ENCODE data around the gene EML6. TPM values are rescaled to one million over a fixed set of nuclear protein-coding genes. Genes with fewer than 3 reads are reported as not detected.

The EML6 gene
- total and polyA plus RNA-seq, 2 of the 8 experiments (the other 6 are each of a cell fraction or from before 2014, with no cell fraction given) = 1.2 to 1.6 TPM

GRCh38 chr2:54836477-54836876 lies 113.0 kb downstream of the EML6 start:
- H3K79me1 ChIP-seq (ENCODE audit: low read depth, low read length) = no peaks in the 10 kb centered on the region
- CTCF ChIA-PET (ENCODE audit: partially characterized antibody) = interaction anchor here (1.4 to 2.1 kb wide), 3 partner anchors 38 to 79 kb away, joined by 3 to 8 read pairs (median 4); no protein-coding TSS in a partner anchor
- H3K14ac ChIP-seq (ENCODE audit: insufficient read length) = no peak overlapping the region
- no peak for TF ChIP-seq TBP (IDR thresholded peaks at IDR 0.05; ENCODE audit: low read depth, low read length)
- TF ChIP-seq SP4 (IDR thresholded peaks at IDR 0.05; ENCODE audit: low read length) = no peak
- TF ChIP-seq ASH2L (IDR thresholded peaks at IDR 0.05; ENCODE audit: low read length) = no peak
- no peak for TF ChIP-seq TAF7 (optimal IDR thresholded peaks at IDR 0.05; ENCODE audit: borderline replicate concordance, low read depth, low read length)
- TF ChIP-seq, protein P1, sequence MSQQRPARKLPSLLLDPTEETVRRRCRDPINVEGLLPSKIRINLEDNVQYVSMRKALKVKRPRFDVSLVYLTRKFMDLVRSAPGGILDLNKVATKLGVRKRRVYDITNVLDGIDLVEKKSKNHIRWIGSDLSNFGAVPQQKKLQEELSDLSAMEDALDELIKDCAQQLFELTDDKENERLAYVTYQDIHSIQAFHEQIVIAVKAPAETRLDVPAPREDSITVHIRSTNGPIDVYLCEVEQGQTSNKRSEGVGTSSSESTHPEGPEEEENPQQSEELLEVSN (IDR thresholded peaks at IDR 0.05) = no peak
- no peak for TF ChIP-seq SIRT6 (IDR thresholded peaks at IDR 0.05; ENCODE audit: low read length)
- H3K4me2 ChIP-seq (ENCODE audit: insufficient read depth in 1 of 2, low read depth in 2 of 2, low read length in 2 of 2) = no peak overlapping the region
- H3K4ac ChIP-seq (replicated peaks; ENCODE audit: insufficient read length, low read depth, low read length) = no peak overlapping the region
- H2BK120ac ChIP-seq (replicated peaks; ENCODE audit: low read depth, low read length) = no peak overlapping the region
- H4K8ac ChIP-seq (ENCODE audit: extremely low read depth, insufficient read depth, low read length) = no peak overlapping the region
- H3K23me2 ChIP-seq (ENCODE audit: low read depth, low read length) = no peaks in the 10 kb centered on the region
- H3K18ac ChIP-seq (ENCODE audit: extremely low read depth, low read length) = no peak overlapping the region
- no peaks in the 10 kb centered on the region for H3K9me3 ChIP-seq (ENCODE audit: insufficient read depth in 2 of 2, low read depth in 1 of 2, low read length in 1 of 2)
- no peak overlapping the region for H2BK15ac ChIP-seq (ENCODE audit: low read length)
- no peak overlapping the region for H3K9ac ChIP-seq (replicated peaks in 1 of 4; ENCODE audit: extremely low read depth in 1 of 4, low read depth in 3 of 4, low read length in 3 of 4)
- WGBS, 2 experiments (ENCODE audit: extremely low coverage in 1 of 2, insufficient coverage in 1 of 2, insufficient read length in 1 of 2, insufficient replicate concordance in 2 of 2, low coverage in 1 of 2, low lambda C conversion rate in 2 of 2, missing lambda C conversion rate in 1 of 2) = 88% methylated on average over 4 of the region's 4 CpGs; no CpG with 5 or more reads in 1 of the 2 experiments
- no peak overlapping the region for H2BK12ac ChIP-seq (ENCODE audit: low read depth, low read length)
- H3K23ac ChIP-seq (ENCODE audit: insufficient read length) = no peak overlapping the region
- H2BK20ac ChIP-seq (ENCODE audit: low read length) = no peak overlapping the region
- no peak overlapping the region for H4K91ac ChIP-seq (replicated peaks; ENCODE audit: insufficient read length, low read length)
- H3K36me3 ChIP-seq (ENCODE audit: control insufficient read depth in 2 of 4, insufficient read depth in 4 of 4, low read length in 3 of 4) = no peaks in the 10 kb centered on the region
- H4K5ac ChIP-seq (ENCODE audit: insufficient read length, low read depth, low read length) = no peak overlapping the region
- no peaks in the 10 kb centered on the region for H3K4me1 ChIP-seq (replicated peaks in 1 of 4; ENCODE audit: control insufficient read depth in 3 of 4, insufficient read depth in 4 of 4, low read length in 3 of 4)
- no peak overlapping the region for H2AK5ac ChIP-seq (ENCODE audit: low read depth, low read length)
- FAIRE-seq (no peak), DNase-seq (ENCODE audit: low read depth in 1 of 2, low spot score in 2 of 2) (no peak)
- no peaks in the 10 kb centered on the region for H3K79me2 ChIP-seq (ENCODE audit: control insufficient read depth in 1 of 2, insufficient read depth in 2 of 2, low read length in 2 of 2)
- H2BK5ac ChIP-seq (ENCODE audit: low read depth, low read length) = no peak overlapping the region
- no peak overlapping the region for H3K27ac ChIP-seq (ENCODE audit: low read depth, low read length)
- no peaks in the 10 kb centered on the region for H4K20me1 ChIP-seq (replicated peaks in 1 of 2; ENCODE audit: control insufficient read depth in 1 of 2, insufficient read depth in 2 of 2, low read length in 2 of 2)
- no peak overlapping the region for H2AFZ ChIP-seq (ENCODE audit: low read length)
- H3K27me3 ChIP-seq (replicated peaks in 1 of 4; ENCODE audit: control insufficient read depth in 3 of 4, extremely low read depth in 1 of 4, insufficient read depth in 3 of 4, low read length in 3 of 4) = no peaks in the 10 kb centered on the region; a peak in 2 of 7 replicates
- H3K56ac ChIP-seq (replicated peaks; ENCODE audit: insufficient read length, low read depth, low read length) = no peak overlapping the region
- POLR2A ChIA-PET (ENCODE audit: partially characterized antibody) = no interaction called here
- H3K4me3 ChIP-seq (ENCODE audit: extremely low read depth in 1 of 4, insufficient read depth in 2 of 4, low read depth in 3 of 4, low read length in 4 of 4) = no peak overlapping the region
